ENCODE results near the gene MRPL1.
A peak's percentile ranks its signal among the peaks of the same experiment; 100 is the strongest.

Gene MRPL1

DNA sequence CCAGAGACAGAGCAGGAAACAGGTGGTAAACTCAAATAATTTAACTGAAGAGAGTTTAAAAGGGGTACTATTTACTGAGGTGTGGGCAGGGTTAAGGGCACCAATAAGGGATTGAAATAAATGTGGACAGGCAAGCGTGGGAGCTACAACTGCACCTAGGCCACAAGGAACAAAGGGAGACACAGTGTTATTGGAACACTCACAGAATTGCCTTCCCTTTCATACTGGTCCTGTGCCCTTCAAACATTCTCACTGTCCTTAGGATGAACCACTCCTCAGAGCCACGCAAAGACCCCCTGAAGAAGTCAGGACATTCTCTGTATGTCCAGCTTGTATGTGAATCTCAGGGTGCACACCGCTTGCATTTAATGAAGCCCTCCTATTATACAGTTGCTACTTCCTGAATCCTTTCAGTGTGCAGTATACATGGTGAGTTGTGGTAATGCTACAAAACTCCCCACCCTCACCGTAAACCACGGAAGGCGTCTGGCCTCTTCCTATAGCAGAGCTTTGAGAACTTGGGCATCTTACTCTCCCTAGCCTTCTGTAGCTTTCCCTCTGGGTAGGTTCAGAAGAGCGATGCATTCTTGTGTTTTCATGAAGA, 9.6 kb upstream of the MRPL1 start:
- DNase-seq: peak; percentile 68

DNA sequence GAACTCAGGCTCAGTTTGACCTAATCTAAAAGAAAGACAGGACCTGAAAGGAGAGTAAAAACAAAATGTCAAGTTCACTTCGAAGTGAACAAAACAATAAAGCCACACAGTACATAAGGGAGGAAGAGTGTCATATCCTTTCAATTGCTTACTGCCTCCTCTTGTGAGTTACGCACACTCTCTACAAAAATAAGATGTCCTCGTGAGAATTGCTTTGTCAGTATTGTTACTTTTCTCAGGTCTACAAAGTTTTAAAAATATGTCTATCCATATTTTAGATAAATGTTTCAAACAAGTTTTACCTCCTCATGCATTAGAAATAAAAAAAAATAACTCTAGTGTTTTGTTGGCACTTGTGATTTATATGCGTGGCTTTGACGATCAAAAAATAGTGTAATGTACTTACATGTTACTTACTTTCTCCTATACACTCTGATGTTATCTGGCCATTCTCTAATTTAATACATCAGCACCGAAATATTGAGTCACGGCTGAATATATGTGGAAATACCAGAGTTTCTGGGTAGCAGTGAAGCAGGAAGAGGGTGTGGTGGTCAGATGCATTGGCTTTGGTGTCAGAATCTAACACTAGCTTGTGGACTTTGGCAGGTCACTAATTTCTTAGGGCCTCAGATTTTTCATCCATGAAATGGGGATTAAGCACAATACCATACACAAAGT, 8.1 kb upstream of the MRPL1 start:
- peak; percentile 29 for DNase-seq

DNA sequence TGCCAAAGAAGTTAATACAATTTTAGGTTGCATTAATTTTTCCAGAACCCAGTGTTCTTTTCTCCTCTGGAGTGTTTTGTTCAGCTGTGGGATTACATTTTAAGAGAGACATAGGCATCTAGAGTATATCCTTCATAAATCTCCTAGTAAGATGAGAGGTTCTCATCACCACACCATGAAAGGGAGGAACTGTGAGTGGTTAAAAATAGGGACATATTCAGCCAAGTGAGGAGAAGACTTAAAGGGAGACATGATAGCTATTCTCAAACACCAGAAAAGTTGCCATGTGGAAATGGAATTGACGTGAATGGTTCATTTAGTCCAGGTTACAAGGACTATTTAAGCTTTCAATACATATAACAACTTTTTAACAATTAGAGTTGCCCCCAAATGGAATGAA, 6.5 kb upstream of the MRPL1 start:
- no peak for DNase-seq

DNA sequence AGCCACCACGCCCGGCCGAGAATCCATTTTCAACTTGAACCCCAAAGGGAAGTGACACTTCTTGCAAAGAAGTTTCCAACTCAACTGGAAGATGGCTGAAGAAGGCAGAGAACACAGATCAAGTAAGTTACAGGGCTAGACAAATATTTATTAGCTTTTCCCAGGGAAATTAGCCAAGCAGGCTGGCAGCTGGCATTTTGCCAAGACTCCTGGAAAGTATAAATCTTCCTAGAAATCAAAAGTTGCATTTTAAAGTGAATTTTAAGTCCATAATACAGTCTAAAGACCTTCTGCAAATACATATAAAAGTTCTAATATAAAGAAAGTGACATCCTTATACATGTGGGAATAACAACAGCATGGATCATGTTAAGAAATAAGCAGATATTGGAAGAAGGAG, 3.4 kb upstream of the MRPL1 start:
- no peak for DNase-seq

DNA sequence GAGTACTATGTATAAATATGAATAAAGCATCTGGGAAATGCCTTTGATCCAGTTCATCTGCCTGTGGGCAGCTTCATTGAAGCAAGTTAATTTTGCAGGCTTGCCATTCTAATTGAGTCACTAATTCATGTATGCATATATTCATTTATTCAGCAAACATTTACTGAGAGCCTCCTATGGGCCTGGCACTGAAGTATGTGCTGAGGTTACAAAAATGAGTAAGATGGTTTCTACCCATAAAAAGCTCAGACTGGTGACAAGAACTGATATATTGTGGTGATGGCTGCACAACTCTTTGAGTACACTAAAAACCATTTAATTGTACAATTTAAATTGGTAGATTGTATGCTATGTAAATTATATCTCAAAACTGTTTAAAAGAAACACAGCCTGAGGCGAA, 1.1 kb upstream of the MRPL1 start:
- peak; percentile 27 for DNase-seq

DNA sequence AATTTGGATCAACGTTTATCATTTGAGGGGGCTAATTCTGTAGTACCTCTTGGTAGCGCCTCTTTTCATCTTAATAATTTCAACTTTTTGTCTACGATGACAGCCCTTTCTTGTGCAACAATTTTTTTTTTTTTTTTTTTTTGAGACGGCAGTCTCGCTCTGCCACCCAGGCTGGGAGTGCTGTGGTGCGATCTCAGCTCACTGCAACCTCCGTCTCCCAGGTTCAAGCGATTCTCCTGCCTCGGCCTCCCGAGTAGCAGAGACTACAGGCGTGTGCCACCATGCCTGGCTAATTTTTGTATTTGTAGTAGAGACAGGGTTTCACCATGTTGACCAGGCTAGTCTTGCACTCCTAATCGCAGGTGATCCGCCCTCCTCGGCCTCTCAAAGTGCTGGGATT, 711 bp downstream of the MRPL1 start:
- peak; percentile 20 for DNase-seq

DNA sequence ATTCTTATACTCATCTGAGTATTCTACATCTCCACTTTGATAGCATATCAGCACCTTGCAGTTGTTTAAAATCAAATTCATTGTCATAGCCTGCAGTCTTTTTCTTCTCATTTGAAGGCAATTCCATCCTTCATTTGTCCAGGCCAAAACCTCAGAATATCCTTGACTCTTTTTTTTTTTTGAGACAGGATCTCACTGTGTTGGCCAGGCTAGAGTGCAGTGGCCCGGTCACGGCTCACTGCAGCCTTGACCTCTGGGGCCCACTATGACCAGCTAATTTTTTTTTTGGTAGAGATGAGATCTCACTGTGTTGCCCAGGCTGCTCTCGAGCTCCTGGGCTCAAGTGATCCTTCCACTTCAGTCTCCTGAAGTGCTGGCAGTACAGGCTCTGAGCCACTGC, 2.6 kb downstream of the MRPL1 start:
- no peak for DNase-seq

DNA sequence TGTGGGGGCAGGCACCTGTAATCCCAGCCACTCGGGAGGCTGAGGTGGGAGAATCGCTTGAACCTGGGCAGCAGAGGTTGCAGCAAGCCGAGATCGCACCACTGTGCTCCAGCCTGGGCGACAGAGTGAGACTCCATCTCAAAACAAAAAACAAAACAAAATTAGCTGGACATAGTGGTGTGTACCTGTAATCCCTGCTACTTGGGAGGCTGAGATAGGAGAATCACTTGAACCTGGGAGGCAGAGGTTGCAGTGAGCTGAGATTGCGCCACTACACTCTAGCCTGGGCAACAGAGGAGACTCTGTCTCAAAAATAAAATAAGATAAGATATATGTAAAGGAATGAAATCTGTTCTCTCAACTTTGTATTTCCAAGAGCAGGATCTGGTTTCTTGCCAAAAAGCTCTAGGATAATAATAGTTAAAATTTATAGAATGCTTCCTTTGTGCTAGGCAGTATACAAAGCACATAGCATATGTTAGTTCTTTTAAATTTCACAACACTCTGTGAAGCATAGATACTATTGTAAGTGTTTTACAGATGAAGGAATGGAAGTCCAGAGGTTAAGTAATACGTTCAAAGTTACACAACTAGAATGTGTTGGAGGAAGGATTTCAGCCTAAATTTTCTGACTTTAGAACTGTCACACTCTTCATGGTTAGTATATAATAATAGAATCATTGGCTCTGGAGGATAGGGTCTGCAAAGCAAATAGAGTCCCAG, 10.3 kb downstream of the MRPL1 start:
- no peak for DNase-seq

DNA sequence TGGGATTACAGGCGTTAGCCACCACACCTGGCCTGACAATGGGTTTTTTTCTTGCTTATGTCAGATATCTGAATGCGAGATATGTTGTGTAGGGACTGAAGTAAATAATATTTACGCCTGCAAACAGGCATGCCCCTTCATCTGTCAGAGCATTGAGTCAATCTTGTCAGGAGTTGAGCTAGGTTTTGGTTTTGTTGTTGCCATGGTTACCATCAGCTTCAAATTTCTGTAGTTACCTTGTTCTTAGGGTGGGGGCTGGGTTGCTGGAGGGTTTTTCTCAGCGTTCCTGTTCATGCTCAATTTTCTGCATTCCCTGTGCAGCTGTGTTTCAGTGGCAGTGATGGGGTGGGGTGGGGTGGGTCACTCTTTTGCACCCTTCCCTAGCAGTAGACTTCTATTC, 14.5 kb downstream of the MRPL1 start:
- no peak for DNase-seq

DNA sequence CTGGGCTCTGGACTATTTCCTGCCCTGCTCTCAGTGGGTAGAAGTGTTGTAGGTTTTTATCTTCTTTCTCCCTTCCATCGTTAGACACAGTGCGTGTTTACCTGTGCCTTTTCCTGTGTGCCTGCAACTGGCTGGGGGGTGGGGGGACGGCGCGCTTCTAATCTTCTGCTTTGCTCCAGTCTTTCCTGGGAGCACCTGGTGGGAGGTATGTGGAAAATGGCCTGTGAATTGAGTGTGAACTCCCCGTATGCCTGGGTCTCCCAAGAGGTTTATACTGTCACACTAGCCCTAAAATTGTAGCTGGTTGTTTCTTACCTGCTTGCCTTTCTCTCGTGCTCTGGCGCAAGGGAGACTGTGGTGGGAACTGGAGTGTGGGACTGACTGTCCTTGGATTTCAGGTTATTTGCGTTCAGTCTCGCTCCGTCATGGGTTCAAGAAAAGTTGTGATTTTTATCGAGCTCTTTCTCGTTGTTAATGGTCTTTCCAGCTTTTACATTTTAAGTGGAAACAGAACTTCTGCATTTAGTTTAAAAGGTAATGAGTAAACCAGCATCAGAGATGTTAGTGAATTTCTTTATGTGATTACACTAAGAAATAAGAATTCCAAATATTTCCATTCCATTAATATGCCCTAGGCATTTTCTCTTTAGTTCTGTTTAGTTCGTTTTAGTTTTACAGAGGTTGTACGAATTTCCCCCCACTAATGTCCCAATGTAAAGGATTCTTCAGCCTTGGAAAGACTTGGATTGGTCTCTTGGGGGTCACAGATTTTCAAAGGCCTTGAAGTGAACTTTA, 15.3 kb downstream of the MRPL1 start:
- DNase-seq: no peak

DNA sequence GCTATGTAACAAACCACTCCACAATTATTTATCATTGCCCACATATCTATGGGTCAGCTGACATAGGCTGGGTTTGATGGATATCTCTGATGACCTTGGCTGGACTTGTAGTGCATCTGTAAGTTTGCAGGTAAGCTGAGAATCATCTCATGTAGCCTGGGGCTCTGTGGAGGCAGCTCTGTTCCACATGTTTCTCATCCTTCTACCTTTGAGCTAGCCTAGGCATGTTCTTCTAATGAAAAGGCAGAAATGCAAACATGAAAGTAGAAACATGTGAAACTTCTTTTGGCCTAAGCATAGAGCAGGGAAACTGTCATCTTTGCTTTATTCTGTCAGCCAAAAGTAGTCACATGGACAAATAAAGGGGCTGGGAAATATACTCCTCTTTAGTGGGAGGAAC, 18.2 kb downstream of the MRPL1 start:
- no peak for DNase-seq

DNA sequence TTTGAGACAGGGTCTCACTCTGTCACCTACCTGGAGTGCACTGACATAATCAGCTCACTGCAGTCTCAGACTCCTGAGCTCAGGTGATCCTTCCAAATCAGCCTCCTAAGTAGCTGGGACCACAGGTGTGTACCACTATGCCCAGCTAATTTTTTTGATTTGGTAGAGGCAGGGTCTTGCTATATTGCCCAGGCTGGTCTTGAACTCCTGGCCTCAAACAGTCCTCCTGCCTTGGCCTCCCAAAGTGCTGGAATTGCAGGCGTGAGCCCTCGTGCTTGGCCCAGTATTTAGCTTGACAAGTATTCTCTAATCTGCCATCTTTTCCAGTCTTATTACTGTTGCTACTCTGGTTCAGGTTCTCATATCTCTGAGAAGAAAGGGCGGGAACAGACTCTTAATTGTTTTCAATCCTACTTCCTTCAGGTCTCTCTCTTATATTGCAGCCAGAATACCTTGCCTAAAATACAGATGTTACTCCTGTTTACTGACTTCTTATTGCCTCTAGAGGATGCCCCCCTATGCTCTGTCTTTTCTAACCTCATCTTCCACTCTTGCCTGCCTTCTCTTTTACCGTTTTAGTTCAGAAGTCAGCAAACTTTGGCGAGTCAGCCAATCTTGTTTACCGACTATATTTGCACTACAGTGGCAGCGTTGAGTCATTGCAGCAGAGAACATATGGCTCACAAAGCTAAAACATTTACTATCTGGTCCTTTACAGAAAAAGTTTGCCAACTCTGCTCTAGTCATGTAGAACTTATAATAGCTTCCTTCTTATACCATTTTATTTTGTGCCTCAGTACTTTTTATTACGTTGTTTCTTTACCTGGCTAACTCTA, 19.0 kb downstream of the MRPL1 start:
- no peak for DNase-seq

DNA sequence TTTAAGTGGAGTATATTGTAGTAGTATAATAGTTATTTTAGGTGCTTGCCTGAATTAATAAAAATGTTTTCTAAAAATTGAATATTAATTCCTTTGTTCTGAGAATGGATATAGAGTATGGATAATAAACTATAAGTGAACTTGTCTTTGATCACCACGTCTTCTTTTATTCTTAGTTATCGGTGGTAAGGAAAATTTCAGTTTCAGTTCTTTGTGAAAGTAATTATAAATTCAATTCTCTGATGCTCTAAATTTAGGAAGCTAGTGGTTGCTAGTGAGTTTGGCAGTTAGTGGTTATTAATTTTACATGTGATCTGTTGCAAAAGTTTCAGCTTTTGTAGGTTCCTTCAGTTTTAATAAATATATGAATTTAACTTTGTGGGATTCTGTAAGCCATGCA, 30.8 kb downstream of the MRPL1 start:
- DNase-seq: no peak

DNA sequence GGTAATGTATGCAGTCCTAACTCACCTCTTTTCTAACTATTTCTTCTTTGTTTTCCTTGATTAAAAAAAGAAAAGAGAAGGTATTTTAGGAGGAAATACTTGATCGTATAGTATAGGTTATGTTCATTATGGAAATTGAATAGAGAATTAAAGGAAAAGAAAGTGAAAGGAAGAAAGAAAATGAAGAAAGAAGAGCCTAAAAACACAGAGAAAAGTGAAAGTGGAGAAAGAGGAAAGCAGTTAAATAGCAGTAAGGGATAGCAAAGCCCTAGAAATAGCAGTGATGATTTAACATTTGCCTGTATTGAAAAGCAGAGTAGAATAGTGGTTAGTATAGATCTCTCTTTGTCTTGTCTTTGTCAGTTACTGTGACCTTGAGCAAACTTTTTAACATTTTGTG, 37.0 kb downstream of the MRPL1 start:
- no peak for DNase-seq

DNA sequence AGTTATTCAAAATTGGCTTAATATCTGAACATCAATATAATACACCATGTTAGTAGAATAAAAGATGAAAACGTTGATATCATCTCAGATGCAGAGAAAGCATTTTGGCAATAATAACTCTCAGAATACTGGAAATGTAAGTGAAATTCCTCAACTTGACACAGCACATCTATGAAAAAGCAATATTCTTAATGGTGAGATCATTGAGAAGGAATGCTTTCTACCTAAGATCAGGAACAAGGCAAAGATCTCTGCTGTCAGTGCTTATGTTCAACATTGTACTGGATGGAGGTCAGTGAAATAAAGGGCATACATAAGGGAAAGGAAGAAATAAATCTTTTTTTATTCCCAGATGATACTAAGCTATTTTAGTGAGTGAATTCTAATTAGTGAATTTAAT, 40.6 kb downstream of the MRPL1 start:
- DNase-seq: no peak

DNA sequence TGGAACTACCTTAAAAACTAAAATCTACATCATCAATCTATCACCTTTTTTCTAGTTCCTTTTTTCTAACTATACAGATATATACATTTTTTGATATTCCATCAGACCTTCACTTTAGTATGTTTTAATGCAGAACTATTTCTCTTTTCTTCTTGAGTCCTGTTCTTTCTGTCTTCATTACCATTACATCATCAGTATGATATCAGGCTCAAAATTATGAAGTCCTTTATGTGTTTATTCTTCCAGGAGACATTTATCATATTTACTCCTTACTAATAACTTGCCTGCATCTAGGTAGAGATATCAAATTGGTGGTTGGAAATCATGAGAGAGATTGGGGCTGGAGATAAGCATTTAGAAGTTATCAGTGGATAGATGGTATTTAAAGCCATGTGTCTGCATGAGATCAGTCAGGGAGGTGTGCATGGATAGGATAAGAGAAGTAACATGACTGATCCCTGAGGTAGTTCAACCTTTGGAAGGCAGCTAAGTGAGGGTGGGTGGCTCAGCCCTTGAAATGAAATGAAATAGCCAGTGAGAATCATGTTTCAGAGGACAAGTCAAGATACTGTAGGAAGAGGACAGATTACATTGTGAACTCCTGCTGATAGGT, 43.1 kb downstream of the MRPL1 start:
- DNase-seq: no peak

DNA sequence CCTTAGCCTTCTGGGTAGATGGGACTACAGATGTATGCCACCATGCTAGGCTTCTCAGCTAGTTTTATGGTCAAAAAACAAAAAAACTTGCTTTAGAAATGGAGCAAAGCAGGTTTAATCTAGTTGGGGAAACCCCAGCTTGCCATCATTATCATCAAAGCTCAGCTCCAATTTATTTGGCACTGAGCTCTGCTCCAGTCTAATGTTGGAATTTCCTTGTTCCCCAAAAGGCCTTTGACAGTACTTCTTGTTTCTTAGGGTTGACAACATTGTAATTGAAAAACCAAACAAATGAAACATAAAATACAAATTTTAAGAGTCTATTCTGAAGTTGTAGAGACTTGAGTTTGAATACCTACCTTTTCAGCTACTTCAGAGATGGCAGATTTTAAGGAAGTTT, 48.0 kb downstream of the MRPL1 start:
- no peak for DNase-seq

DNA sequence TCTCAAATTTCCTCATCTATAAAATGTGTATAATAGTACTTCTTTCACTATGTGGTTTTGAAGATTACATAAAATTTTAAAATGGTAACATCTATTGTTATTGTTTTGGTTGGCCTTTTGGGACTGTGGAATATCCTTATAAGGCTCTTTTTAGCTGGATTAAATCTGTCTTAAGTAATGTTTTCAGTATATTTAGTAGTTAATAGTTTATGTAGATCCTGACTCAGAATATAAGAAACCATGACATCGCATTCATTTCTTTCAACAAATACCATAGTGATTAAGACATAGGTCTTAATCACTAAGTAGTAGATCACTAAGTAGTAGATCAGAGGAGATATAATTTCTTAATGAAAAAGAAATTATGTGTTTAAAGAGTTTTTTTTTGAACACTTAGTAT, 48.5 kb downstream of the MRPL1 start:
- DNase-seq: no peak

DNA sequence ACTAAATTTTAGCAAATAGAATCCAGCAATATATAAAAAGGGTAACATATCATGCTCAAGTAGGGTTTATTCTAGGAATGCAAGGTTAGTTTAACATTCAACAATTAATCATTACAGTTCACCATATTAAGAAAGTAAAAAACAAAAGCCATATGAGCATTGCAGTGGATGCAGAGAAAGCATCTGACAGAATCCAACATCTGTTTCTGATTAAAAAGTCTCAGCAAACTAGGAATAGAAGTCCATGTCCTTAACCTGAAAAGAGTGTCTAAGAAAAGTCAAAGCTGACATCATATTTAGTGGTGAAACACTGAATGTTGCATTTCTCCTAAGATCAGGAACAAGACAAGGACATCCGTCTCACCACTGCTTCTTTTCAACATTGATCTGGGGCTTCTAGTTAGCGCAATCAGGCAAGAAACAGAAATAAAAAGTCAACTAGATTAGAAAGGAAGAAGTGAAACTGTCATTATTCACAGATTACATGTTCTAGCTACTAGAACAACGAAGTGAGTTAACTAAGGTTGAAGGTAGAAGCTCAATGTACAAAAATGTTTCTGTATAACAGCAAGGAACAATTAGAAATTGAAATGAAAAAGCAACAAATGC, 49.3 kb downstream of the MRPL1 start:
- no peak for DNase-seq

DNA sequence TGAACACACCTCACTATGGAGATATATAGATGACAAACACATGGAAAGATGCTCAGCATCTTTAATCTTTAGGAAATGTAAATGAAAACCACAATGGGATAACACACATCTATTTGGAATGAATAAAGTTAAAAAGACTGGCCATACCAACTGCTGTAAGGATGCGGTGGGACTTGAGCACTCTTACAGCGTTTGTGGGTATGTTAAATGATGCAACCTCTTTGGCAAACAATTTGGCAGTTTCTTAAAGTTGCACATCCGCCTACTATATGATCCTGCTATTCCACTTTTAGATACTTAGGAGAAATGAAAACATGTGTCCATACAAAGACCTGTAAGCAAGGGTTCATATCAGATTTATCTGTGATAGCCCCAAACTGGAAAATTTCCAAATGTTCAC, 50.7 kb downstream of the MRPL1 start:
- no peak for DNase-seq

DNA sequence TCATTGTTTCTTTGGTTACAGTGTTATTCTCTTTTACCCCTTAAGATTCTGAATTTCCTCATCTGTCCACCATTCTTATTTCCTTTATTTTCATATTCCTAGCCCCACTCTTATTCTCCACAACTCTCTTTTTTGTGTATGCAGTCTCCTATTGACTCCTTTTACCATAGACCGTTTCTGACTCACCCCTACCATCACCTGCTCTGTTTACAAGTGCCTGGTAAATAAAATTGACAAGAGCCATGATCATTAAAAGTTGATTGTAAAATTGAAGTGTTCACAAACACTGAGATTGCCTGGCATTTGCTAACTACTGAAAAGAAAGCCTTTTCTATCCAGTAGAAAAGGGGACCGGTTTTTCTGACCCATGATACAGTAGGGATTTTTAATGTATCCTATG, 54.4 kb downstream of the MRPL1 start:
- no peak for DNase-seq

DNA sequence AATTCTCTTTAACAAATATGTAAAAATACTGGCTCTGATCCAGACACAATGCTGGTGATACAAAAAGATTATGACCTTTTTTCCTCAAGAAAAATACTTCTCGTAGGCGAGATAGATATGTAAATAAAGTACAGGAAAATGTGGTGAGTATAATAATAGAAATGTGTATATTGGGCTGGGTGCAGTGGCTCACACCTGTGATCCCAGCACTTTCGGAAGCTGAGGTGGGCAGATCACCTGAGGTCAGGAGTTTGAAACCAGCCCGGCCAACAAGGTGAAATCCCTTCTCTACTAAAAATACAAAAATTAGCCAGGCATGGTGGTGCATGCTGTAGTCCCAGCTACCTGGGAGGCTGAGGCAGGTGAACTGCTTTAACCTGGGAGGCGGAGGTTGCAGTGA, 55.0 kb downstream of the MRPL1 start:
- DNase-seq: no peak
